Measurements from ENCODE around the gene HARS2. TPM values are rescaled to one million over a fixed set of nuclear protein-coding genes. Genes with fewer than 3 reads are reported as not detected.
"Not testable (repeated sequence)": the region's sequence is repeated elsewhere in the genome, so short reads cannot be mapped to it uniquely, and the experiment has no call there.

The HARS2 gene
- total RNA-seq, 1 donor from 2014 or later, result 33.9 TPM

- Histone ChIP-seq H3K36me3 (ENCODE audit: control insufficient read depth, insufficient read depth, low read length) (no peaks in the 10 kb centered on the region), H3K27me3 (ENCODE audit: control insufficient read depth, insufficient read depth, low read length) (no peaks in the 10 kb centered on the region), H3K4me3 (ENCODE audit: low read depth, low read length) (peak overlapping the region; percentile 52)
- no peak for TF ChIP-seq CTCF (IDR thresholded peaks at IDR 0.05; ENCODE audit: insufficient read depth, low read length, poor library complexity, severe bottlenecking)
- DNase-seq (ENCODE audit: low read depth), result peak; percentile 89
Observed at GRCh38 chr5:140710899-140711552, 19.8 kb downstream of the HARS2 start.

GRCh38 chr5:140711794-140712193 is 20.5 kb downstream of the HARS2 start:
- Histone ChIP-seq H3K36me3 (ENCODE audit: control insufficient read depth, insufficient read depth, low read length) (no peaks in the 10 kb centered on the region), H3K4me3 (ENCODE audit: low read depth, low read length) (no peak overlapping the region), H3K27me3 (ENCODE audit: control insufficient read depth, insufficient read depth, low read length) (no peaks in the 10 kb centered on the region)
- no peak for DNase-seq (ENCODE audit: low read depth)
- TF ChIP-seq CTCF (IDR thresholded peaks at IDR 0.05; ENCODE audit: insufficient read depth, low read length, poor library complexity, severe bottlenecking), result no peak

- H3K36me3 ChIP-seq (ENCODE audit: control insufficient read depth, insufficient read depth, low read length), result no peaks in the 10 kb centered on the region
- TF ChIP-seq CTCF (IDR thresholded peaks at IDR 0.05; ENCODE audit: insufficient read depth, low read length, poor library complexity, severe bottlenecking), result no peak
- no peak overlapping the region for H3K4me3 ChIP-seq (ENCODE audit: low read depth, low read length)
- H3K27me3 ChIP-seq (ENCODE audit: control insufficient read depth, insufficient read depth, low read length), result no peaks in the 10 kb centered on the region
- DNase-seq (ENCODE audit: low read depth), result no peak
Observed at GRCh38 chr5:140713562-140714094, 22.4 kb downstream of the HARS2 start.

- DNase-seq (ENCODE audit: low read depth), result not testable (repeated sequence)
Observed at GRCh38 chr5:140716238-140716637, 25.0 kb downstream of the HARS2 start.

GRCh38 chr5:140718266-140718592 is 27.0 kb downstream of the HARS2 start:
- no peak for DNase-seq (ENCODE audit: low read depth)
- no peaks in the 10 kb centered on the region for H3K27me3 ChIP-seq (ENCODE audit: control insufficient read depth, insufficient read depth, low read length)
- no peak for TF ChIP-seq CTCF (IDR thresholded peaks at IDR 0.05; ENCODE audit: insufficient read depth, low read length, poor library complexity, severe bottlenecking)
- no peak overlapping the region for H3K4me3 ChIP-seq (ENCODE audit: low read depth, low read length)
- no peaks in the 10 kb centered on the region for H3K36me3 ChIP-seq (ENCODE audit: control insufficient read depth, insufficient read depth, low read length)

More at GRCh38 chr5:140716238-140716637, 25.0 kb downstream of the HARS2 start:
- not testable (repeated sequence) for H3K4me3 ChIP-seq (ENCODE audit: low read depth, low read length); H3K27me3 ChIP-seq (ENCODE audit: control insufficient read depth, insufficient read depth, low read length); H3K36me3 ChIP-seq (ENCODE audit: control insufficient read depth, insufficient read depth, low read length)

- H3K36me3 ChIP-seq (ENCODE audit: control insufficient read depth, insufficient read depth, low read length); H3K27me3 ChIP-seq (ENCODE audit: control insufficient read depth, insufficient read depth, low read length); DNase-seq (ENCODE audit: low read depth); H3K4me3 ChIP-seq (ENCODE audit: low read depth, low read length): not testable (repeated sequence)
Observed at GRCh38 chr5:140720738-140721137, 29.5 kb downstream of the HARS2 start.

- H3K4me3 ChIP-seq (ENCODE audit: low read depth, low read length); DNase-seq (ENCODE audit: low read depth); H3K36me3 ChIP-seq (ENCODE audit: control insufficient read depth, insufficient read depth, low read length); H3K27me3 ChIP-seq (ENCODE audit: control insufficient read depth, insufficient read depth, low read length): not testable (repeated sequence)
Observed at GRCh38 chr5:140721395-140721794, 30.1 kb downstream of the HARS2 start.
